Measurements from ENCODE around the gene KRTAP3-1.

DNA sequence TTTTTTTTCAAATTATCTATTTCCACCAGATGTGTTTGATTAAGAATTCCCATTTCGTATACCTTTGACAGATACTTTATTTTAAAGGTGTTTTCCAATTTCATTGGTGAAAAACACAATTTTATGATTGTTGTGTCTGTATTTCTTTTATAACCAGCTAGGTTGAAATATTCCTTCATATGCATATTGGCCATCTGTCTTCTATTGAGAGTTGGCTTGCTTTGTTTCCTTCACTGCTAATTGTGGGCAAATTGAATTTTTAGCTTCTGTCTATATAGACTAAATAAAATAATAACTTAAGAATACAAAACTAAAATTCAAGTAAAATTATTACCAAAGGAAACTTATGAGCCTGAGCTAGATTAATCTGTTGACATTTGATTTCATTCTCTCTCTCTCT lies 13.8 kb downstream of the KRTAP3-1 start:
- TF ChIP-seq, protein P1, sequence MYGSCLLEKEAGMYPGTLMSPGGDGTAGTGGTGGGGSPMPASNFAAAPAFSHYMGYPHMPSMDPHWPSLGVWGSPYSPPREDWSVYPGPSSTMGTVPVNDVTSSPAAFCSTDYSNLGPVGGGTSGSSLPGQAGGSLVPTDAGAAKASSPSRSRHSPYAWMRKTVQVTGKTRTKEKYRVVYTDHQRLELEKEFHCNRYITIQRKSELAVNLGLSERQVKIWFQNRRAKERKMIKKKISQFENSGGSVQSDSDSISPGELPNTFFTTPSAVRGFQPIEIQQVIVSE (CRISPR knock-in tag; IDR thresholded peaks at IDR 0.05; ENCODE audit: borderline replicate concordance), result no peak
- TF ChIP-seq CREM (CRISPR knock-in tag; IDR thresholded peaks at IDR 0.05), result no peak
- TF ChIP-seq CREB1 (CRISPR knock-in tag; IDR thresholded peaks at IDR 0.05), result no peak
- no peak for TF ChIP-seq CTCF (IDR thresholded peaks at IDR 0.05)
- TF ChIP-seq HMGA2 (CRISPR knock-in tag; IDR thresholded peaks at IDR 0.05), result no peak
- no peak for TF ChIP-seq ETV6 (CRISPR knock-in tag; IDR thresholded peaks at IDR 0.05)
- no peak for TF ChIP-seq ZNF671 (CRISPR knock-in tag; IDR thresholded peaks at IDR 0.05)
- TF ChIP-seq JUN (CRISPR knock-in tag; IDR thresholded peaks at IDR 0.05), result no peak
- TF ChIP-seq TCF7 (CRISPR knock-in tag; IDR thresholded peaks at IDR 0.05; ENCODE audit: low read depth), result no peak
- no peak for TF ChIP-seq SP1 (CRISPR knock-in tag; conservative IDR thresholded peaks at IDR 0.05)
- no peak for TF ChIP-seq SMAD4 (CRISPR knock-in tag; IDR thresholded peaks at IDR 0.05)
- TF ChIP-seq, protein P2, sequence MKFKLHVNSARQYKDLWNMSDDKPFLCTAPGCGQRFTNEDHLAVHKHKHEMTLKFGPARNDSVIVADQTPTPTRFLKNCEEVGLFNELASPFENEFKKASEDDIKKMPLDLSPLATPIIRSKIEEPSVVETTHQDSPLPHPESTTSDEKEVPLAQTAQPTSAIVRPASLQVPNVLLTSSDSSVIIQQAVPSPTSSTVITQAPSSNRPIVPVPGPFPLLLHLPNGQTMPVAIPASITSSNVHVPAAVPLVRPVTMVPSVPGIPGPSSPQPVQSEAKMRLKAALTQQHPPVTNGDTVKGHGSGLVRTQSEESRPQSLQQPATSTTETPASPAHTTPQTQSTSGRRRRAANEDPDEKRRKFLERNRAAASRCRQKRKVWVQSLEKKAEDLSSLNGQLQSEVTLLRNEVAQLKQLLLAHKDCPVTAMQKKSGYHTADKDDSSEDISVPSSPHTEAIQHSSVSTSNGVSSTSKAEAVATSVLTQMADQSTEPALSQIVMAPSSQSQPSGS (CRISPR knock-in tag; IDR thresholded peaks at IDR 0.05; ENCODE audit: borderline replicate concordance, low read depth), result no peak

All from WTC11 (cell line).